H1 (cell line): ENCODE data around the gene SPATA16. TPM values are rescaled to one million over a fixed set of nuclear protein-coding genes. Genes with fewer than 3 reads are reported as not detected.
A peak's percentile ranks its signal among the peaks of the same experiment; 100 is the strongest.

Experiments used
- CTCF ChIA-PET: fragments of 300-600 bp; sonication (Branson Sonifier 250); formaldehyde crosslinking; loops from one replicate; lab custom pipeline; 2021; ENCODE audit not compliant: partially characterized antibody; lab: Charles Lee
- POLR2A ChIA-PET: fragments of 300-600 bp; sonication (Branson Sonifier 250); formaldehyde crosslinking; loops from one replicate; lab custom pipeline; 2021; ENCODE audit warnings: inconsistent platforms; ENCODE audit not compliant: partially characterized antibody; lab: Charles Lee
- DNase-seq, 2 experiments: peaks; one replicate each; pipeline versions ENCODE4 v3.0.0 to v3.0.0-alpha.2; 2010 to 2022; ENCODE audit warnings: low spot score in 2 of 2, low read depth in 1 of 2, mixed read lengths in 1 of 2
- FAIRE-seq: peaks from 2 replicates; lab custom pipeline; 2011; peaks lifted over from hg19 to GRCh38; lab: Jason Lieb, UNC
- H2AFZ ChIP-seq: 2 replicates; pipeline ENCODE4 v1.8.1; 2012; ENCODE audit warnings: low read length, inconsistent platforms
- H2AK5ac ChIP-seq: 2 replicates; pipeline ENCODE4 v1.6.1; 2013; ENCODE audit warnings: low read depth, low read length
- H2BK120ac ChIP-seq: replicated peaks from 2 replicates; pipeline ENCODE3; 2013; ENCODE audit warnings: low read depth, low read length, inconsistent platforms
- H2BK12ac ChIP-seq: 2 replicates; pipeline ENCODE4 v1.6.1; 2013; ENCODE audit warnings: low read depth, low read length
- H2BK15ac ChIP-seq: 2 replicates; pipeline ENCODE4 v1.6.1; 2013; ENCODE audit warnings: low read length
- H2BK20ac ChIP-seq: 2 replicates; pipeline ENCODE4 v1.6.1; 2013; ENCODE audit warnings: low read length
- H2BK5ac ChIP-seq: 2 replicates; pipeline ENCODE4 v1.6.1; 2013; ENCODE audit warnings: low read depth, low read length
- H3K14ac ChIP-seq: 2 replicates; pipeline ENCODE4 v1.6.1; 2013; ENCODE audit warnings: inconsistent platforms; ENCODE audit not compliant: insufficient read length
- H3K18ac ChIP-seq: 2 replicates; pipeline ENCODE4 v1.6.1; 2013; ENCODE audit warnings: low read length; ENCODE audit errors: extremely low read depth
- H3K23ac ChIP-seq: 2 replicates; pipeline ENCODE4 v1.6.1; 2013; ENCODE audit warnings: inconsistent platforms; ENCODE audit not compliant: insufficient read length
- H3K23me2 ChIP-seq: 2 replicates; pipeline ENCODE4 v1.6.1; 2013; ENCODE audit warnings: low read depth, low read length
- H3K27ac ChIP-seq: 2 replicates; pipeline ENCODE4 v1.6.1; 2011; ENCODE audit warnings: low read depth, low read length, inconsistent platforms
- H3K27me3 ChIP-seq, 4 experiments: replicated peaks in 1 of 4; 1 replicate in 1 of 4; 2 replicates in 3 of 4; pipeline versions ENCODE4 v1.6.1 to v1.8.1; 2011 to 2013; ENCODE audit warnings: low read length in 3 of 4, mild to moderate bottlenecking in 3 of 4, inconsistent platforms in 2 of 4, mixed read lengths in 2 of 4, moderate library complexity in 1 of 4; ENCODE audit not compliant: control insufficient read depth in 3 of 4, insufficient read depth in 3 of 4; ENCODE audit errors: extremely low read depth in 1 of 4
- H3K36me3 ChIP-seq, 4 experiments: 2 replicates each; pipeline versions ENCODE4 v1.6.1 to v1.8.1; 2011 to 2013; ENCODE audit warnings: mild to moderate bottlenecking in 4 of 4, low read length in 3 of 4, moderate library complexity in 2 of 4, control low read depth in 1 of 4, inconsistent platforms in 1 of 4; ENCODE audit not compliant: insufficient read depth in 4 of 4, control insufficient read depth in 2 of 4
- H3K4ac ChIP-seq: replicated peaks from 2 replicates; pipeline ENCODE3; 2013; ENCODE audit warnings: low read length, low read depth, mixed read lengths, inconsistent platforms; ENCODE audit not compliant: insufficient read length
- H3K4me1 ChIP-seq, 4 experiments: replicated peaks in 1 of 4; 1 replicate in 1 of 4; 2 replicates in 3 of 4; pipeline versions ENCODE4 v1.6.1 to v1.8.1; 2011 to 2013; ENCODE audit warnings: low read length in 3 of 4, inconsistent platforms in 2 of 4, mixed read lengths in 1 of 4; ENCODE audit not compliant: insufficient read depth in 4 of 4, control insufficient read depth in 3 of 4
- H3K4me2 ChIP-seq, 2 experiments: 2 replicates each; pipeline versions ENCODE4 v1.6.1 to v1.8.1; 2011 to 2013; ENCODE audit warnings: low read depth in 2 of 2, low read length in 2 of 2, control low read depth in 1 of 2, inconsistent platforms in 1 of 2, mild to moderate bottlenecking in 1 of 2; ENCODE audit not compliant: insufficient read depth in 1 of 2
- H3K4me3 ChIP-seq, 4 experiments: fragments of 200-600, 300-600 bp in 1 of 4; sonication (generic), shearing (Covaris generic), sonication (Bioruptor Twin) in 1 of 4; 2 replicates each; pipeline versions ENCODE4 v1.5.1 to v1.8.1; 2011 to 2016; ENCODE audit warnings: low read length in 4 of 4, low read depth in 3 of 4, control low read depth in 2 of 4, inconsistent platforms in 2 of 4, mild to moderate bottlenecking in 2 of 4, mixed read lengths in 1 of 4, moderate library complexity in 1 of 4; ENCODE audit not compliant: insufficient read depth in 2 of 4; ENCODE audit errors: extremely low read depth in 1 of 4
- H3K56ac ChIP-seq: replicated peaks from 2 replicates; pipeline ENCODE3; 2013; ENCODE audit warnings: low read depth, mild to moderate bottlenecking, mixed read lengths, low read length, inconsistent platforms; ENCODE audit not compliant: insufficient read length
- H3K79me1 ChIP-seq: 2 replicates; pipeline ENCODE4 v1.6.1; 2013; ENCODE audit warnings: low read depth, low read length, control low read depth
- H3K79me2 ChIP-seq, 2 experiments: 2 replicates each; pipeline versions ENCODE4 v1.6.1 to v1.8.1; 2012 to 2013; ENCODE audit warnings: low read length in 2 of 2, mild to moderate bottlenecking in 2 of 2, inconsistent platforms in 1 of 2; ENCODE audit not compliant: insufficient read depth in 2 of 2, control insufficient read depth in 1 of 2
- H3K9ac ChIP-seq, 4 experiments: replicated peaks in 1 of 4; 1 replicate in 1 of 4; 2 replicates in 3 of 4; pipeline versions ENCODE4 v1.6.1 to v1.8.1; 2011 to 2013; ENCODE audit warnings: low read depth in 3 of 4, low read length in 3 of 4, control low read depth in 2 of 4, mild to moderate bottlenecking in 2 of 4, moderate library complexity in 2 of 4, inconsistent platforms in 1 of 4; ENCODE audit errors: extremely low read depth in 1 of 4
- H3K9me3 ChIP-seq, 2 experiments: 2 replicates each; pipeline versions ENCODE4 v1.6.1 to v1.8.1; 2012 to 2013; ENCODE audit warnings: mild to moderate bottlenecking in 2 of 2, moderate library complexity in 2 of 2, control low read depth in 1 of 2, inconsistent platforms in 1 of 2, low read depth in 1 of 2, low read length in 1 of 2, mixed read lengths in 1 of 2; ENCODE audit not compliant: insufficient read depth in 2 of 2
- H4K20me1 ChIP-seq, 2 experiments: replicated peaks in 1 of 2; 2 replicates each; pipeline versions ENCODE3 to v1.8.1; 2011 to 2013; ENCODE audit warnings: inconsistent platforms in 2 of 2, low read length in 2 of 2, mild to moderate bottlenecking in 1 of 2; ENCODE audit not compliant: insufficient read depth in 2 of 2, control insufficient read depth in 1 of 2
- H4K5ac ChIP-seq: 2 replicates; pipeline ENCODE4 v1.6.1; 2013; ENCODE audit warnings: low read length, low read depth, mixed read lengths, inconsistent platforms; ENCODE audit not compliant: insufficient read length
- H4K8ac ChIP-seq: 2 replicates; pipeline ENCODE4 v1.8.0; 2013; ENCODE audit warnings: mild to moderate bottlenecking, moderate library complexity, low read length, inconsistent platforms; ENCODE audit not compliant: insufficient read depth; ENCODE audit errors: extremely low read depth
- H4K91ac ChIP-seq: replicated peaks from 2 replicates; pipeline ENCODE3; 2013; ENCODE audit warnings: low read length, mixed read lengths, inconsistent platforms; ENCODE audit not compliant: insufficient read length
- CHD1 ChIP-seq: IDR thresholded peaks from 2 replicates; pipeline ENCODE4 v1.6.1; 2012; ENCODE audit warnings: low read depth, low read length, improper control_type of control experiment
- E2F6 ChIP-seq: IDR thresholded peaks from 2 replicates; pipeline ENCODE4 v1.6.1; 2012; ENCODE audit warnings: inconsistent platforms
- HDAC2 ChIP-seq, 2 experiments: fragments of 300-600 bp in 1 of 2; sonication (generic) in 1 of 2; IDR thresholded peaks; 2 replicates each; pipeline ENCODE4 v1.6.1; 2011 to 2012; ENCODE audit warnings: low read depth in 2 of 2, low read length in 2 of 2, mild to moderate bottlenecking in 2 of 2, moderate library complexity in 2 of 2, borderline replicate concordance in 1 of 2, inconsistent platforms in 1 of 2
- KDM5A ChIP-seq: fragments of 200-600 bp; IDR thresholded peaks from 2 replicates; pipeline ENCODE4 v1.7.1; 2012; ENCODE audit warnings: mild to moderate bottlenecking, low read length, inconsistent platforms, mixed read lengths
- NANOG ChIP-seq: IDR thresholded peaks from 2 replicates; pipeline ENCODE4 v1.6.1; 2011; ENCODE audit warnings: low read length, low read depth, mild to moderate bottlenecking, inconsistent platforms; ENCODE audit not compliant: insufficient read depth, poor library complexity, severe bottlenecking
- PHF8 ChIP-seq: fragments of 200-600 bp; sonication (generic); conservative IDR thresholded peaks from 2 replicates; pipeline ENCODE4 v1.7.1; 2012; ENCODE audit warnings: low read depth, mild to moderate bottlenecking, inconsistent platforms, low read length, moderate library complexity
- POLR2A ChIP-seq, 2 experiments: IDR thresholded peaks; 1 replicate in 1 of 2; 2 replicates in 1 of 2; pipeline ENCODE4 v1.6.1; 2011; ENCODE audit warnings: low read depth in 2 of 2, low read length in 2 of 2, mild to moderate bottlenecking in 2 of 2; ENCODE audit errors: control extremely low read depth in 1 of 2
- SIRT6 ChIP-seq: IDR thresholded peaks from one replicate; pipeline ENCODE4 v1.7.1; 2012; ENCODE audit warnings: low read length, inconsistent platforms
- SP4 ChIP-seq: IDR thresholded peaks from 2 replicates; pipeline ENCODE4 v1.6.1; 2012; ENCODE audit warnings: low read length, inconsistent platforms
- TAF1 ChIP-seq: IDR thresholded peaks from 2 replicates; pipeline ENCODE4 v1.6.1; 2011; ENCODE audit warnings: mild to moderate bottlenecking, low read depth, low read length
- USF2 ChIP-seq: IDR thresholded peaks from 2 replicates; pipeline ENCODE4 v1.6.1; 2011; ENCODE audit warnings: low read length, improper control_type of control experiment
- ZNF274 ChIP-seq: IDR thresholded peaks from 2 replicates; pipeline ENCODE4 v1.7.0; 2012; ENCODE audit warnings: low read length, borderline replicate concordance; ENCODE audit errors: extremely low read depth
- WGBS, 2 experiments: shearing (Covaris generic) in 1 of 2; methylation state at CpG; one replicate each; pipeline versions ENCODE4 v1.1.6 to v1.1.7; 2013 to 2015; ENCODE audit warnings: low lambda C conversion rate in 2 of 2, mixed read lengths in 2 of 2, inconsistent platforms in 1 of 2, low coverage in 1 of 2, missing lambda C conversion rate in 1 of 2; ENCODE audit not compliant: insufficient replicate concordance in 2 of 2, insufficient coverage in 1 of 2, insufficient read length in 1 of 2; ENCODE audit errors: extremely low coverage in 1 of 2, missing lambda C conversion rate in 1 of 2; 5-methylcytosine and 5-hydroxymethylcytosine counted together
- polyA plus RNA-seq, 7 experiments: library from polyadenylated mRNA; depleted of rRNA in 3 of 7; stranded (reverse) in 5 of 7; unstranded in 2 of 7; fragments of >200 nt in 5 of 7; fragments of 200-250 nt in 2 of 7; gene quantifications; 1 replicate in 5 of 7; 2 replicates in 1 of 7; 4 replicates in 1 of 7; pipeline versions ENCODE4 v1.2.1 to v1.2.3, GENCODE V29; 2011 to 2013; ENCODE audit warnings: missing spikeins in 2 of 7, mixed read lengths in 2 of 7
- total RNA-seq: library from RNA; stranded (reverse); fragmentation: NEBNext Ultra II Directional; extraction: Animal tissue kit (Norgen Biotek cat#: 25700); gene quantifications from 2 replicates; pipeline ENCODE4 v1.2.1, GENCODE V29; 2021

The SPATA16 gene
- total and polyA plus RNA-seq, 2 of the 8 experiments (the other 6 are each of a cell fraction or from before 2014, with no cell fraction given): 0.05 to 2.7 TPM

DNA sequence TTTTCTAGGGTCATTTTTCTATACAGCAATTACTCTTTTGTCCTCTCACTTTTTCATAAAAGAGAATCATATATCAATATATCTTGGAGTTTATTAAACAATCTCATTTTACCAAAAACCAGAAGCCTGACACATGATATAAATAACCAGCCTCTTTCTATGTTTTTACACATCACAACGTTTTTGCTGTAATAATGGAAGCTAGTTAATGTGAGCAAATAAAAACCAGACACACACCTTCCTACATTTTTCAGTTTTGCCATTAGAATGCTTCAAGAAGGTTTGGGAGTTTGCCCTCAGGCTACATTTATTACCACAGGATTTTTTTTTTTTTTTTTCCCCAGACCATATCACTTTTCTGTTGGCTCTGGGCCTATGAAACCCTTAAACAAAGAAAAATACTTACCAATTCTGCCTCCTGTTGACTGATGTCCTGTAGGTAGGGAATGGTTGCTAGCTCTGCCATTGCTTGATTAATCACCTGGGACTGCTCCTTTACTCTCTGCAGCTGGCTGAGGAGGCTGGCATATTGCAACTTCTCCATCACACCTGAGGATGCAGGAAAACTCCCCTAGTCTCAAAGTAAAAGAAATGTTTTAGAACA lies 225.0 kb downstream of the SPATA16 start:
- H3K23ac ChIP-seq: no peak overlapping the region
- 85% methylated on average over 1 of the region's 1 CpG; no CpG with 5 or more reads in 1 of the 2 experiments for WGBS, 2 experiments
- no peak overlapping the region for H2AFZ ChIP-seq
- no peak overlapping the region for H2BK120ac ChIP-seq
- H3K27ac ChIP-seq: no peak overlapping the region
- H3K9ac ChIP-seq: no peak overlapping the region
- H3K4ac ChIP-seq: no peak overlapping the region
- H2BK5ac ChIP-seq: no peak overlapping the region
- H2BK12ac ChIP-seq: no peak overlapping the region
- H3K36me3 ChIP-seq: no peaks in the 10 kb centered on the region
- H3K4me1 ChIP-seq: peaks cover 0 to 8% (median 3%) of the 10 kb centered on the region in 4 experiments; a peak in 2 of 7 replicates
- peak; percentile 60 for FAIRE-seq
- H4K8ac ChIP-seq: no peak overlapping the region
- CTCF ChIA-PET: interaction anchor here (0.8 to 1.8 kb wide), 4 partner anchors 10 to 79 kb away, joined by 4 to 8 read pairs (median 6); no protein-coding TSS in a partner anchor
- H3K56ac ChIP-seq: no peak overlapping the region
- no peaks in the 10 kb centered on the region for H3K9me3 ChIP-seq
- no peaks in the 10 kb centered on the region for H4K20me1 ChIP-seq
- no peak overlapping the region for H3K14ac ChIP-seq
- no peaks in the 10 kb centered on the region for H3K23me2 ChIP-seq
- no peak for DNase-seq
- no peak overlapping the region for H4K5ac ChIP-seq
- no peak overlapping the region for H2BK20ac ChIP-seq
- H2AK5ac ChIP-seq: no peak overlapping the region
- POLR2A ChIA-PET: interaction anchor here (0.6 kb wide), 1 partner anchor 954 kb away, joined by 3 read pairs; no protein-coding TSS in a partner anchor
- no peak overlapping the region for H3K4me2 ChIP-seq
- H4K91ac ChIP-seq: no peak overlapping the region
- no peaks in the 10 kb centered on the region for H3K79me1 ChIP-seq
- no peak overlapping the region for H2BK15ac ChIP-seq
- no peak overlapping the region for H3K18ac ChIP-seq
- no peak overlapping the region for H3K4me3 ChIP-seq
- no peaks in the 10 kb centered on the region for H3K27me3 ChIP-seq
- H3K79me2 ChIP-seq: no peaks in the 10 kb centered on the region
- no peak for TF ChIP-seq SP4
- no peak for TF ChIP-seq USF2
- no peak for TF ChIP-seq ZNF274
- no peak for TF ChIP-seq SIRT6
- no peak for TF ChIP-seq POLR2A (IDR thresholded peaks at IDR 0.05; ENCODE audit: control extremely low read depth in 1 of 2, low read depth in 2 of 2, low read length in 2 of 2)
- TF ChIP-seq E2F6: no peak
- no peak for TF ChIP-seq HDAC2 (IDR thresholded peaks at IDR 0.05; ENCODE audit: borderline replicate concordance in 1 of 2, low read depth in 2 of 2, low read length in 2 of 2)
- TF ChIP-seq KDM5A: no peak
- no peak for TF ChIP-seq TAF1
- no peak for TF ChIP-seq NANOG
- no peak for TF ChIP-seq CHD1
- TF ChIP-seq PHF8: no peak
